Measurements from ENCODE around the gene ZNF615.
"Not testable (repeated sequence)": the region's sequence is repeated elsewhere in the genome, so short reads cannot be mapped to it uniquely, and the experiment has no call there.

The ZNF615 gene

DNA sequence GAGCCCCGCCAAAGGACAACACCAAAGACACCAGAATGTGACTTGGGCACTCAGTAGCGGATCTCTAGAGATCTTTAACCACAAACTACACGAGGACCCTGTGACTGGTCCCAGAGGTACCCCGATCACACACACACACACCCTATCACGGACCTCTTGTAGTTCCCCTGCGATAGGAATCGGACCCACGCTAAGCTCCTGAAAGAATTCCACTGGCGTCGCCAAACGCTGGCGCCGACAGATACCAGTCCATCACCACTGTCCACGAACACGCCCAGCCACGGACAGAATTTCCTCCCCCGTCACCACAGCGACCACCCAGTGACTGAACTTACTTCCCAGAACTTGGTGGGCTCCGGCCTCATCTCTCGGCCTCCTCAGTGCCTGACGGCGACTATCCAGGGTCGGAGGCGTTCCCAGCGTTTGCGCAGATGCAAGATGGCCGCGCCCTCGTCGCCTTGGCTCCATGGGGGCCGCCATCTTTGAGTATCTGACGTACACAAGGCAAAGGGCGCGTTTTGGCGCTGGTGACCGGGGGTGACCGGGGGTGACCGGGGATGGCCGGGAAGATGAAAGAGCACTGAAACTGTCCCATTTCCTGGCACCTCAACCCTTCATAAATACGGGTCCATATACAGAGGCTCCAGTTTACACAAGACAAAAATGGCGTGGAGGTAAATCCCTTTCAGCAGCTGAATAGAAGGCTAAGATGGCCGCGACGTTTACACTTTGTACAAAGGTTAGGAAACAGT is at the start of gene ZNF615:
Gene ZNF615 (minus strand): TSS at position 406 of the 752 bp plus-strand sequence. CDS start 4,500 bp downstream, outside the sequence.
- peak; percentile 67 for DNase-seq

GRCh38 chr19:52056480-52056879 is 48.5 kb upstream of the ZNF615 start:
- not testable (repeated sequence) for DNase-seq

DNA sequence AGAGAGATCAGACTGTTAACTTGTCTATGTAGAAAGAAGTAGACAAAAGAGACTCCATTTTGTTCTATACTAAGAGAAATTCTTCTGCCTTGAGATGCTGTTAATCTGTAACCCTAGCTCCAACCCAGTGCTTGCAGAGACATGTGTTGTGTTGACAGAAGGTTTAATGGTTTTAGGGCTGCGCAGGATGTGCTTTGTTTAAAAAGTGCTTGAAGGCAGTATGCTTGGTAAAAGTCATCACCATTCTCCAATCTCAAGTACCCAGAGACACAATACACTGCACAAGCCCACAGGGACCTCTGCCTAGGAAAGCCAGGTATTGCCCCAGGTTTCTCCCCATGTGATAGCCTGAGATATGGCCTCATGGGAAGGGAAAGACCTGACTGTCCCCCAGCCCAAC is 43.7 kb upstream of the ZNF615 start:
- DNase-seq, result not testable (repeated sequence)

DNA sequence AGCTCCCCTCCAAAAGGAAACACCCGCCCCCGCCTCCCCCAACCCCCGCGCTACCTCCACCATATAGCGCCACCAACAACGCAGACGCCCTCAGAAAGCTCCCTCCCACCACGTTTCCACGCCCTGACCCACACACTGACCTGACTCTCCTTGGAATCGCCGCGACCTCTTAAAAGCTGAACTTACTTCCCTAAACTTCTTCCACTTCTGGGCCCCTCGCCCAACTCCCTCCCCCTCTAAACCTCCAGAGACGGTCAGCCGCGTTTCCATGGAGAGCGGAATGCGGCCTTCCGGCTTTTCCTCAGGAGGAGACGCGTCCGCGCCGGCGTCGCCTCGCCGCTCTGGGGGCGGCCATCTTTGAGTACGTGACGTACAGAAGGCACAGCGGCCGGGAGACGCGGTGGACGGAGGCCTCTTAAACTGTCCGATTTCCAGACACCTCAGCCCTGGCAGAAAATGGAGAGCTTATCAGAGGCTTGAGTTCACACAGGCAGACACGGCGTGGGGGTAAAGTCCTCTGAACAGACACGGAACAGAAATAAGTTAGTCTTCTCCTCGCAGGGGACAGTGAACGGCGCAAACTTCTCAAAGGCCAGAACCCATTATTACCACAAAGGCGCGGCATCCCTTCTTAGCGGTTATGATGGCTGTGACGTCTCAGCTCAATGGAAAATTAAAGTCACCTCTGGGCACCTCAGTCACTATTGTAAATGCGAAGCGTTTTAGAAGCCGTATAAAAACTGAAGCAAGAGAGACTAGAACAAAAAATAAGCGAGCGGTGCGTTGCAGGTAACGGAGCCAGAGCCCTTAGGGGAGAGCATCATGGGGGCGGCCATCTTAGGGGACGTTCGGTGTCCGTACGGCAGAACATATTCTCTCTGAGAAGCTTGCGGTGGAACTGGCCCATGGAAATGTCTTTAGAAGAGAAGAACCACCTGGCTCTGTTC is 40.8 kb upstream of the ZNF615 start, which contains the start of gene ZNF432:
Gene ZNF432 (minus strand): TSS at position 284 of the 947 bp plus-strand sequence. CDS start 1,970 bp downstream, outside the sequence.
- peak; percentile 72 for DNase-seq

DNA sequence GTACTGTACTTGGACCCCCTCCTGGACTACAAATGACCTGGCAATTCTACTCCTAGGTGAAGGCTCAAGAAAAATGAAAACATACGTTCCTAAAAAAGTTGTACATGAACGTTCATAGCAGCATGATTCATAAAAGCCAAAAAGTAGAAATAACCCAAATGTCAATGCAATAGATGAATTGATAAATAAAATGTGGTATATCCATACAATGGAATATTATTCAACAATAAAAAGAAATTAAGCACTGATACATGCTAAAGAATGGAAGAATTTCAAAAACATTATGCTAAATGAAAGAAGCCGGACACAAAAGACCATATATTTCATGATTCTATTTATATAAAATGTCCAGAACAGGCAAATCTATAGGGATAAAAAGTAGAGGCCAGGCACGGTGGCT is 31.2 kb upstream of the ZNF615 start:
- no peak for DNase-seq

GRCh38 chr19:52034051-52034728 is 26.2 kb upstream of the ZNF615 start:
- DNase-seq, result no peak

DNA sequence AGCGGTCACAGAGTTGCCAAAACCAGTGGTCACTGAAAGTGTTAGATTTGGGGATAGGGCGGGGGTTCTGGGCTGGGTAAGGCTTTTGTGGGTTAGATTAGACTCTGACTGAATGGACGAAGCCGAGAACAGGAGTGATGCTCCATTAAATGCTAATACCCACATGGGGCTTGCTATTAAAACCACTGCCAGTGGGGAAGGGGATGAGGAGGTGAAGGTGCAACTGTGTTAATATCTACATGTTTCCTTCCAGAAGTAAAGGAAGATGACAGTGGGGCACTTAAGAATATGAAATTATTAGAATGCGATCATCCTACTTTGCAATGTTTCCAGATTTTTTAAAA is 20.7 kb upstream of the ZNF615 start:
- peak; percentile 27 for DNase-seq

GRCh38 chr19:52028027-52028779 is 20.2 kb upstream of the ZNF615 start, which contains the start of gene ZNF614:
Gene ZNF614 (minus strand): TSS chr19:52028379. CDS start chr19:52025745, 2,634 bp downstream.
- peak; percentile 80 for DNase-seq

GRCh38 chr19:52026255-52026990 is 18.4 kb upstream of the ZNF615 start:
- DNase-seq, result not testable (repeated sequence)

GRCh38 chr19:52024478-52024877 is 16.5 kb upstream of the ZNF615 start:
- DNase-seq, result not testable (repeated sequence)

- no peak for DNase-seq
Measured at GRCh38 chr19:52022193-52022592, 14.2 kb upstream of the ZNF615 start.

GRCh38 chr19:52020506-52020905 is 12.5 kb upstream of the ZNF615 start:
- DNase-seq, result no peak

DNA sequence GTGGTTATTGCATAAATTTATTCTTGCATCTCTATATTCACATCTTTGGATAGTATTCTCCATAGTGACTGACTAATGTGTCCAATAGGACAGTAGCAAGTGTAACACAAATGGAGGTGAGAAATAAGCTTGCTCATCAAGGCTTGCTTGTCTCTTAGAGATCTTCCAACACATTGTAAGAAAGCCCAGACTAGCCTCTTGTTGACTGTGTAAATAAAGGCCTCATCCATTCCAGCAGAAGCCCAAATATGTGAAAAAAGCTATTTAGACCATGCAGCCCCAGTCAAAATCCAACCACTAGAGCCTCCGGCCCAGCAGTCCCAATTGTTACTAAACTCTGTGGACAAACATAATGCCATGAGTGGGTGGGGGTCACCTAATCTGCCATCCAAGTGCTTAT is 2.7 kb upstream of the ZNF615 start:
- DNase-seq, result no peak

DNA sequence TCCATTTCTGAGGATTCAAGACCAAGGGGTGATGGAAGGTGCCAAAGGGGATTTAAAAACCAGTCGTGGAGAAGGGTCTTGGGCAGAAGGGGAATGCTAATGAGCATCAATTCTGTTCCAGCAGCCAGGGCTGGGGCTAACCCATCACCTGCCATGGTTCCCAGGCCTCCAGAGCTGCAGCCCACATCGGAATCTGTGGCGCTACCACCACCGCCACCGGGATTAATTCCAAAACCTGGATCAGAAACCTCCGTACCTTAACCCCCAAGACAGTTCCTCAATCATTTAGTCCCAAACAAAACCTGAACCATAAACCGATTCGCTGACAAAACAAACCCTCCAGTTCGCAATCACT is 583 bp downstream of the ZNF615 start:
- DNase-seq, result no peak

DNA sequence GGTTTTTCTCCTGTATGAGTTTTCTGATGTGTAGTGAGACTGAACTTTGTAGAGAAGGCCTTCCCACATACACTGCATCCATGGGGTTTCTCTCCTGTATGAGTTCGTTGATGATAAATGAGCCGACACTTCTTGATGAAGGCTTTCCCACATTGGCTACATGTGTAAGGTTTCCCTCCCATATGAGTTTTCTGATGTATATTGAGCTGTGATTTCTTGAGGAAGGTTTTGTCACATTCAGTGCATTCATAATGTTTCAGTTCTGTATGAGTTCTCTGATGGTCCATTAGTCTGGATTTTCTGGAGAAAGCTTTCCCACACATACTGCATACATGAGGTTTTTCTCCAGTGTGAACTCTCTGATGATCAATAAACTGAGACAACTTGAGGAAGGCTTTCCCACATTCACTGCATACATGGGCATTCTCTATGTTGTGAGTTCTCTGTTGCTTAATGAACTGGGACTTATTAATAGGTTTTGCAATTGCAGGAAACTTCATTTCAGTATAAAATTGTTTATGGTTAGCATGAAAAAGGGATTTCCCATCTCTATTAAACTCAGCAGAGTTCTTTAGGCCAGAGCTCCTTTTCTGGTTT is 13.9 kb downstream of the ZNF615 start:
- no peak for DNase-seq

GRCh38 chr19:51993422-51993821 is 14.6 kb downstream of the ZNF615 start:
- DNase-seq, result no peak

- DNase-seq, result no peak
Measured at GRCh38 chr19:51986309-51987291, 21.4 kb downstream of the ZNF615 start, which contains the start of gene ZNF350. Gene ZNF350 (minus strand): TSS chr19:51986840. CDS start chr19:51974360, 12,480 bp downstream.

DNA sequence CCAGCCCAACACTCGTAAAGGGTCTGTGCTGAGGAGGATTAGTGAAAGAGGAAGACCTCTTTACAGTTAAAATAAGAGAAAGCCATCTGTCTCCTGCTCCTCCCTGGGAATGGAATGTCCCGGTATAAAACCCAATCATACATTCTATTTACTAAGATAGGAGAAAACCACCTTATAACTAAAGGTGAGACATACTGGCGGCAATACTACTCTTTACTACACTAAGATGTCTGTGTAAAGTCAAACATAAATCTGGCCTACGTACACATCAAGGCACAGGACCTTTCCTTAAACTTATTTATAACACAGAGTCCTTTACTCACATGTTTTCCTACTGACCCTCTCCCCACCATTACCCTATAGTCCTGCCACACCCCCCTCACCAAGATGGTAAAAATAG is 24.6 kb downstream of the ZNF615 start:
- DNase-seq, result no peak

DNA sequence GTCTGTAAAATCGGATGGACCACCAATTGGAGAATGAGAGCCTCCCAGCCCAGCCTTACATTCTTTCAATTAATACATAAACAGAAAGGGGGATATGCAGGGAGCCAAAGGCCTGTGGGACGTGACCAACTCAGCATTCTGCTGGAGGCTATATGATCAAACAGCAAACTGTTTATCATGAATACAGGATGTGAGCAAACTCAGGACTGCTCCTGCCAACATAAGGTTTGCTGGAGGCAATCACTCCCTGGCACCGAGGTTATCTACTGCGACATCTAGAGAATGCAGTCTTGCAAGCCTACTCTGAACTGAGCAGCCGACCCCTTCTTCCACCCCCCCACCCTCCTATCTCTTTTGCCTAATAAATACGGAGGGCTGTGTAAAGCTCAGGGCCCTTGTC is 27.1 kb downstream of the ZNF615 start:
- not testable (repeated sequence) for DNase-seq

Data from NCI-H1092 (cell line).